ENCODE measurements around the gene METTL26.

DNA sequence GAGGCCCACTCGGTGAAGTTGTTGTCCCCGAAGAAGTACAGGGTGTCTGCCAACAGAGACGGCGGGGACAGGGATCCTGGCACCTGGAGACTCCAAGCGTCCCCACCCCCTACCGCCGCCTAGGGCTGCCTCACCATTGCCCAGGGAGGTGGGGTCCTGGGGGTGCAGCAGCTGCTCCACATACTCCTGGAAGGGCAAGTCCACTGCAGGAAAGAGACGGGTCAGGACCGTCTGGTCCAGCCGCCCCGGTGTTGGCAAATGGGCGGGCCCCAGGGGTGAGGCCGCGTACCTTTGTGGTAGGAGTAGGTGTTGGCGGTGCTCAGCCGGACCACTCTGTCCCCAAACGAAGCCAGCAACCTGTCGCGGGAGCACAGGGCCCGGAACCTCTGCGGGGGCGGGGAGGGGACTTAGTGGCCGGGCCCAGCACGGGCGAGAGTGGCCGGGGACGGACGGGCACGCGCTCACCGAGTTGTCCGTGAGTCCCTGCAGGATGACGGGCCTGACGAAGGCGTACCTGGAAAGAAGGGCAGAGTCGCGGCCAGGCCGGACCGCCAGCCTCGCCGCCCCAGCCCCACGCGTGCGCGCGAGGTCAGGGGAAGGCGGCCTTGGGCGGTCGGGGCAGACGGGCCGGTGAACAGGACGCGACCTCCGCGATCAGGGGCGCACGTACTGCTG is 47.4 kb upstream of the METTL26 start:
- TF ChIP-seq EP300 (IDR thresholded peaks at IDR 0.05; ENCODE audit: low read depth), result no peak
- TF ChIP-seq POLR2A (IDR thresholded peaks at IDR 0.05), result peak; percentile 16

All from transverse colon (tissue), 1 donor.